Stimulated activated CD8-positive, alpha-beta memory T cell treated with anti-CD3 and anti-CD28 coated beads, Interleukin-4, amount 100 ng/mL, for 1 hour (primary cell): ENCODE measurements around the gene SCARB2.
A peak's percentile ranks its signal among the peaks of the same experiment; 100 is the strongest.
"Not testable (repeated sequence)": the region's sequence is repeated elsewhere in the genome, so short reads cannot be mapped to it uniquely, and the experiment has no call there.

Source experiments
- DNase-seq, 2 donors: peaks; one replicate each; pipeline ENCODE4 v3.0.0-alpha.2; 2020; ENCODE audit warnings: low read depth in 2 of 2, low spot score in 1 of 2

Gene SCARB2, protein sequence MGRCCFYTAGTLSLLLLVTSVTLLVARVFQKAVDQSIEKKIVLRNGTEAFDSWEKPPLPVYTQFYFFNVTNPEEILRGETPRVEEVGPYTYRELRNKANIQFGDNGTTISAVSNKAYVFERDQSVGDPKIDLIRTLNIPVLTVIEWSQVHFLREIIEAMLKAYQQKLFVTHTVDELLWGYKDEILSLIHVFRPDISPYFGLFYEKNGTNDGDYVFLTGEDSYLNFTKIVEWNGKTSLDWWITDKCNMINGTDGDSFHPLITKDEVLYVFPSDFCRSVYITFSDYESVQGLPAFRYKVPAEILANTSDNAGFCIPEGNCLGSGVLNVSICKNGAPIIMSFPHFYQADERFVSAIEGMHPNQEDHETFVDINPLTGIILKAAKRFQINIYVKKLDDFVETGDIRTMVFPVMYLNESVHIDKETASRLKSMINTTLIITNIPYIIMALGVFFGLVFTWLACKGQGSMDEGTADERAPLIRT

GRCh38 chr4:76213415-76214176, at the start of gene SCARB2:
TSS of gene SCARB2 (minus strand) at chr4:76213824. CDS start at chr4:76213543, 281 bp downstream.
- peak; percentile 31 to 39 for DNase-seq

GRCh38 chr4:76260571-76260970, 46.9 kb upstream of the SCARB2 start:
- no peak for DNase-seq

GRCh38 chr4:76257824-76258223, 44.2 kb upstream of the SCARB2 start:
- no peak for DNase-seq

DNA sequence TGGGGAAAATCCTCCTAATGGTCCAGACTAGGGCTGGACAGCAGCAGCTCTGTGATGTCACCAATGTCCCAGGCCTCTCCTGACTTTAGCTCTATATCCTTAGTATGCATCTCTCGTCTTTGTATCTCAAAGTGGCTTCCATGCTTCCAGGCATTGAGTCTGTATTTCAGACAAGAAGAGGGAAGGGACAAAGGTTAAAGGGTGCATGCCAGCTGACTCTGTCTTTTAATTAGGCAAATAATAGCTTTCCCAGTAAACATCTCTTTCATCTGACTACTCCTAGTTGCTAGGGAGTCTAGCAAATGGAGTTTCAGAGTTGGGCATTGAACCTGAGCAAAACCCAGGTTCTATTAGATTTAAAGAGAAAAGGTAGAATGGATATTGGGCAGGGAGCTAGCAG, 43.3 kb upstream of the SCARB2 start:
- DNase-seq, result no peak

GRCh38 chr4:76256032-76256431, 42.4 kb upstream of the SCARB2 start:
- DNase-seq, result no peak

- DNase-seq, result no peak
These were observed 39.9 kb upstream of the SCARB2 start for GRCh38 chr4:76253511-76253910.

GRCh38 chr4:76252271-76252653, 38.6 kb upstream of the SCARB2 start:
- DNase-seq, result no peak

GRCh38 chr4:76251441-76252270, 38.0 kb upstream of the SCARB2 start, which contains the start of gene FAM47E:
TSS of gene FAM47E (plus strand) at chr4:76251721. CDS start at chr4:76251747, 26 bp downstream.
- DNase-seq, result peak in 1 of 2 donors; percentile 0

DNA sequence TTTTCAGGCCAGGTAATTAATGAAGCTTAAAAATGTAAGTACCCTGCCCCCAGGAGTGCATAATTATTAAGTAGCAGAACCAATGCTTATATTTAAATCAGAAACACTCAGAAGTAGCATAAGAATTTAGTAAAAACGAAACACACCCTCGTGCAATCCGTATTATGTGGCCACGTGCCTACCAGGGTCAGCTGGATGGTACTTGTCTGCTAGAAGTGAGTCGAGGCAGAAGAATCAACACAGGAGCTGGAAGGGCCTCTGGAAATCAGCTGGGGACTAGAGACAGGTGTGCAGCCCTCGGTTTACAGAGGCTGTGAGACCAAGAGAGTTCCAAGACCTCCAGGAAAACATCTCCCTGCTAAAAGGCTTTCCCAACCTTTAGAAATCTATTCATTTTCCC, 37.3 kb upstream of the SCARB2 start:
- DNase-seq, result no peak

GRCh38 chr4:76246852-76247251, 33.2 kb upstream of the SCARB2 start:
- DNase-seq, result no peak

GRCh38 chr4:76246025-76246424, 32.4 kb upstream of the SCARB2 start:
- DNase-seq, result no peak

DNA sequence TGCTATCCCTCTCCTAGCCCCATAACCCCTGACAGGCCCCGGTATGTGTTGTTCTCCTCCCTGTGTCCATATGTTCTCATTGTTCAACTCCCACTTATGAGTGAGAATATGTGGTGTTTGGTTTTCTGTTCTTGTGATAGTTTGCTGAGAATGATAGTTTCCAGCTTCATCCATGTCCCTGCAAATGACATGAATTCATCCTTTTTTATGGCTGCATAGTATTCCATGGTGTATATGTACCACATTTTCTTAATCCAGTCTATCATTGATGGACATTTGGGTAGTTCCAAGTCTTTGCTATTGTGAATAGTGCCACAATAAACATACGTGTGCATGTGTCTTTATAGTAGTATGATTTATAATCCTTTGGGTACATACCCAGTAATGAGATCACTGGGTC, 30.3 kb upstream of the SCARB2 start:
- not testable (repeated sequence) for DNase-seq

GRCh38 chr4:76240236-76240635, 26.6 kb upstream of the SCARB2 start:
- no peak for DNase-seq

- no peak for DNase-seq
These were observed 25.1 kb upstream of the SCARB2 start for GRCh38 chr4:76238701-76239100.

GRCh38 chr4:76238236-76238635, 24.6 kb upstream of the SCARB2 start:
- no peak for DNase-seq

DNA sequence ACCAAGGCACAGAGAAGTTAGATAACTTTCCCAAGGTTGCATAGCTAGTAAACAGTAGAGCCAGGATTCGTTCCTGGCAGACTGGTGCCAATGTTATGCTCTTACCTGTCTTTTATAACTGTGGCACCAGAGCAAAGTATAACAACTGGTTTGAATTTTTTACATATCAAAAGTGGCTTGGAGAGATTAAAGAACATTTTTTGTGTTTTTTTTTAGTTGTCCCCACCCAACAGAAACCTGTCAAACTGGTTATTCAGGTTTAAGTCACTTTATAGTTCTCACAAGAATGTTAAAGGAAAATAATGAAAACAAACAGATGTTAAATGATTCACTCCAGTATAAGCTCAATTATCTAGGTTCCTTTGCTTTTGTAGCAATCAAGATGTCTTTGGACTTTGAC, 22.3 kb upstream of the SCARB2 start:
- no peak for DNase-seq

DNA sequence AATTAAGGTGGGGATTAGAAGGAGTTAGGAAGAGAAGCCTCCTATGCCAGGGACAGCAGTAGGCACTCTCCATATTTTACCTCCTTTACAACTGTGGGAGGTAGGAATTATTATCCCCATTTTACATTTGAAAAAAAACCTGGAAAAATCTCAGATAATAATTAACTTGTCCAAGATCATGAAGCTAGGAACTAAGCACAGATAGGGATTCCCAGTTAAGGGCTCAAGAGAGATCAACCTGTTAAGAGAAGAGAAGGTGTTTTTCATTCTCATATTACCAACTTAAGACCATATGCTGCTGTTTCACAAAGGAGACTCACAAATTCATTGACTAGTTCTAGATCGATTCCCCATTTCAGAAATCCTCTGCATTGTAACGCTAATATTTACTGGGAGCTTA, 21.8 kb upstream of the SCARB2 start:
- DNase-seq, result no peak

DNA sequence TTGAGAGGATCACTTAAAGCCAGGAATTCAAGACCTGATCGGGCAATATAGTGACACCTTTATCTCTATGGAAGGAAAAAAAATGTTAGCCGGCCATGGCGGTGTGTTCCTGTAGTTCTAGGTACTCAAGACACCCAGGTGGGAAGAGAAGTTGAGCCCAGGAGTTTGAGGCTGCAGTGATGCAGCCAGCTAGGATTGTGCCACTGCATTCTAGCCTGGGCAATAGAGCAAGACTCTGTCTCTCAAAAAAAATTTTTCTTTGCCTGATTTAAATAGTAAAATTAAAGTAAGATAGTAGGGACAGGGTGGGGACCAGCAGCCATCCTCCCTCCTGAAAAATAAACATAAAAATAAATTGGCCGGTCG, 21.0 kb upstream of the SCARB2 start:
- no peak for DNase-seq

GRCh38 chr4:76233967-76234678, 20.5 kb upstream of the SCARB2 start:
- no peak for DNase-seq

DNA sequence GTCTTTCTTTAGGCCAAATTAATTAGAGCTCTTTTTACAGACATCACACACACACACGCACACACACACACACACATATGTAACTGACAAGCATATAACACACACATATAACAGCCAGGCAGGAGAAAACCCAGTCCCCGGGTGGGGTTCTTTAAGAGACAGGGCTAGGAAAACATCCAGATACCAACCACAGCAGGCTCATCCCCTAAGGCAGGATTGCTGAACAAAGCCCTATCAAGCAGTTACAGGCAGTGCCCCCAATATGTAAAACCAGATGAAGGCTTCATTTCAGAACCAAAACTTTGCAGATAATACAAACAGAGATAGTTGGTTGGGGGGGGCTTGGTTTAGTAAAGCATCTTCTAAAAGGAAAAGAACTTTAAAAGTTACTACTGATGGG, 19.9 kb upstream of the SCARB2 start:
- no peak for DNase-seq

GRCh38 chr4:76233083-76233482, 19.5 kb upstream of the SCARB2 start:
- no peak for DNase-seq
